MM.1S (cell line): ENCODE results near the gene INO80B.

ENCODE experiments used
- DNase-seq: peaks from one replicate; pipeline ENCODE4 v3.0.0-alpha.2; 2015
- H2AFZ ChIP-seq: fragments of 300-600 bp; sonication (generic); 2 replicates; pipeline ENCODE4 v1.6.0; 2016; ENCODE audit warnings: antibody characterized with exemption, low read length
- H3F3A ChIP-seq: fragments of 300-600 bp; sonication (generic); 2 replicates; pipeline ENCODE4 v1.6.1; 2016; ENCODE audit warnings: mild to moderate bottlenecking, antibody characterized with exemption, low read length, moderate library complexity, mixed read lengths; ENCODE audit not compliant: insufficient read depth
- H3K27ac ChIP-seq: fragments of 300-600 bp; sonication (generic); 2 replicates; pipeline ENCODE4 v1.5.1; 2016; ENCODE audit warnings: mild to moderate bottlenecking, low read length
- H3K27me3 ChIP-seq: fragments of 300-600 bp; sonication (generic); replicated peaks from 2 replicates; pipeline ENCODE4 v1.6.0; 2016; ENCODE audit warnings: low read length; ENCODE audit not compliant: insufficient read depth
- H3K36me3 ChIP-seq: fragments of 300-600 bp; sonication (generic); replicated peaks from 2 replicates; pipeline ENCODE4 v1.6.1; 2016; ENCODE audit warnings: mild to moderate bottlenecking, low read length, mixed read lengths; ENCODE audit not compliant: insufficient read depth
- H3K4me1 ChIP-seq: fragments of 300-600 bp; sonication (generic); 2 replicates; pipeline ENCODE4 v1.6.1; 2016; ENCODE audit warnings: low read length, mixed read lengths
- H3K4me2 ChIP-seq: fragments of 300-600 bp; sonication (generic); 2 replicates; pipeline ENCODE4 v1.6.0; 2016; ENCODE audit warnings: low read depth, low read length
- H3K4me3 ChIP-seq: fragments of 300-600 bp; sonication (generic); 2 replicates; pipeline ENCODE4 v1.5.1; 2016; ENCODE audit warnings: low read length, mixed read lengths
- H3K79me2 ChIP-seq: fragments of 300-600 bp; sonication (generic); 2 replicates; pipeline ENCODE4 v1.6.1; 2016; ENCODE audit warnings: mixed run types, low read length, mixed read lengths
- H3K9ac ChIP-seq: fragments of 300-600 bp; sonication (generic); 2 replicates; pipeline ENCODE4 v1.6.1; 2016; ENCODE audit warnings: low read length, mixed read lengths
- H3K9me2 ChIP-seq: fragments of 300-600 bp; sonication (generic); replicated peaks from 2 replicates; pipeline ENCODE4 v1.6.1; 2016; ENCODE audit warnings: mild to moderate bottlenecking, low read length, mixed read lengths; ENCODE audit not compliant: insufficient read depth
- H3K9me3 ChIP-seq: fragments of 300-600 bp; sonication (generic); replicated peaks from 2 replicates; pipeline ENCODE4 v1.6.1; 2016; ENCODE audit warnings: mild to moderate bottlenecking, low read length, mixed read lengths; ENCODE audit not compliant: insufficient read depth
- H4K20me1 ChIP-seq: fragments of 300-600 bp; sonication (generic); 2 replicates; pipeline ENCODE4 v1.6.1; 2016; ENCODE audit warnings: mild to moderate bottlenecking, low read length, moderate library complexity, mixed read lengths; ENCODE audit not compliant: insufficient read depth
- CTCF ChIP-seq: fragments of 300-600 bp; sonication (generic); IDR thresholded peaks from 2 replicates; pipeline ENCODE4 v1.5.1; 2016; ENCODE audit warnings: antibody characterized with exemption, low read length, mixed read lengths
- EZH2 ChIP-seq: fragments of 300-600 bp; sonication (generic); optimal IDR thresholded peaks from 2 replicates; pipeline ENCODE3; 2017; ENCODE audit warnings: low read depth, mild to moderate bottlenecking, antibody characterized with exemption, low read length, mixed read lengths
- EZH2phosphoT487 ChIP-seq: fragments of 300-600 bp; sonication (generic); IDR thresholded peaks from 2 replicates; pipeline ENCODE4 v1.6.1; 2018; ENCODE audit warnings: antibody characterized with exemption, low read length

INO80B gene

GRCh38 chr2:74454654-74455511 lies at the start of gene INO80B:
TSS of gene INO80B (plus strand) at chr2:74455087. CDS start at chr2:74455117, 30 bp downstream.
- Histone ChIP-seq H4K20me1 (no peaks in the 10 kb centered on the region), H3K27ac (peak within 1 kb of the TSS; percentile 1; the same call in 1 of the 2 replicates), H3K9ac (peak within 1 kb of the TSS; percentile 54), H2AFZ (peak within 1 kb of the TSS; percentile 54), H3K9me3 (no peaks in the 10 kb centered on the region), H3K79me2 (peaks cover 23% of the 10 kb centered on the region), H3K4me2 (peak within 1 kb of the TSS; percentile 86), H3K36me3 (no peaks in the 10 kb centered on the region), H3K27me3 (no peaks in the 10 kb centered on the region), H3K9me2 (no peaks in the 10 kb centered on the region), H3F3A (peaks cover 13% of the 10 kb centered on the region; the same call in 1 of the 2 replicates), H3K4me1 (peaks cover 22% of the 10 kb centered on the region), H3K4me3 (peak within 1 kb of the TSS; percentile 81)
- no peak for TF ChIP-seq EZH2
- TF ChIP-seq EZH2phosphoT487: no peak
- DNase-seq: peak; percentile 97

GRCh38 chr2:74406035-74406434 lies 48.9 kb upstream of the INO80B start:
- H3K27ac ChIP-seq: no peak overlapping the region
- no peaks in the 10 kb centered on the region for H3K79me2 ChIP-seq
- peaks cover 4% of the 10 kb centered on the region for H3K4me1 ChIP-seq
- H3K9ac ChIP-seq: no peak overlapping the region
- no peak overlapping the region for H2AFZ ChIP-seq
- no peak overlapping the region for H3K4me3 ChIP-seq
- TF ChIP-seq CTCF: no peak
- no peak for TF ChIP-seq EZH2phosphoT487
- TF ChIP-seq EZH2: no peak
- H3K9me2 ChIP-seq: no peaks in the 10 kb centered on the region
- H3K27me3 ChIP-seq: no peaks in the 10 kb centered on the region
- H3K9me3 ChIP-seq: no peaks in the 10 kb centered on the region
- no peak for DNase-seq
- no peaks in the 10 kb centered on the region for H3F3A ChIP-seq
- no peaks in the 10 kb centered on the region for H3K36me3 ChIP-seq
- H4K20me1 ChIP-seq: no peaks in the 10 kb centered on the region
- no peak overlapping the region for H3K4me2 ChIP-seq

DNA sequence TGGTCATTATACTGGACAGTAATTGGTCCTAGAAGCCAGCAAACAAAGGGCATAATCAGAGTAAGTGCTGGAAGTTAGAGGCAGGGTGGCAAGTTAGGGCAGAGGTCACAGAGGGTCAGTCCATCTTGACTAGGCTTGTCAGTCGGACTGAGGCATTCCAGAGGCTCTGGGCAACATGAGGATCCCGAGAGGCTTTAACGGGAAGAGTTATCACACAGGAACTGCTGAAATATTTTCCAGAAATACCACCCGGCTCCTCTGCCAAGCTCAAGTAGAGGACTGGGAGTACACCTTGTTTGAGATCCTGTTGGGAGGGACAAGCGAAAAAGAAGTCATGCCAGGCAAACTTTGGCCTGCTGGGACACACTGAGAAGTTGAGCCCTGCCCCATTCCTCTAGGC lies 47.2 kb upstream of the INO80B start:
- no peak overlapping the region for H3K4me3 ChIP-seq
- no peaks in the 10 kb centered on the region for H3K9me3 ChIP-seq
- no peaks in the 10 kb centered on the region for H3F3A ChIP-seq
- no peak overlapping the region for H3K27ac ChIP-seq
- H4K20me1 ChIP-seq: no peaks in the 10 kb centered on the region
- no peak overlapping the region for H3K4me2 ChIP-seq
- DNase-seq: no peak
- peaks cover 15% of the 10 kb centered on the region for H3K4me1 ChIP-seq
- H3K9me2 ChIP-seq: no peaks in the 10 kb centered on the region
- H3K27me3 ChIP-seq: no peaks in the 10 kb centered on the region
- H3K36me3 ChIP-seq: no peaks in the 10 kb centered on the region
- no peak for TF ChIP-seq CTCF
- no peak for TF ChIP-seq EZH2phosphoT487
- no peak for TF ChIP-seq EZH2
- no peaks in the 10 kb centered on the region for H3K79me2 ChIP-seq
- H2AFZ ChIP-seq: no peak overlapping the region
- H3K9ac ChIP-seq: no peak overlapping the region
